RPMI8226 (cell line): ENCODE measurements around the gene FOS.
"Not testable (repeated sequence)": the region's sequence is repeated elsewhere in the genome, so short reads cannot be mapped to it uniquely, and the experiment has no call there.

Experiments
- DNase-seq: peaks from one replicate; pipeline ENCODE4 v3.0.0-alpha.2; 2015

Gene FOS

DNA sequence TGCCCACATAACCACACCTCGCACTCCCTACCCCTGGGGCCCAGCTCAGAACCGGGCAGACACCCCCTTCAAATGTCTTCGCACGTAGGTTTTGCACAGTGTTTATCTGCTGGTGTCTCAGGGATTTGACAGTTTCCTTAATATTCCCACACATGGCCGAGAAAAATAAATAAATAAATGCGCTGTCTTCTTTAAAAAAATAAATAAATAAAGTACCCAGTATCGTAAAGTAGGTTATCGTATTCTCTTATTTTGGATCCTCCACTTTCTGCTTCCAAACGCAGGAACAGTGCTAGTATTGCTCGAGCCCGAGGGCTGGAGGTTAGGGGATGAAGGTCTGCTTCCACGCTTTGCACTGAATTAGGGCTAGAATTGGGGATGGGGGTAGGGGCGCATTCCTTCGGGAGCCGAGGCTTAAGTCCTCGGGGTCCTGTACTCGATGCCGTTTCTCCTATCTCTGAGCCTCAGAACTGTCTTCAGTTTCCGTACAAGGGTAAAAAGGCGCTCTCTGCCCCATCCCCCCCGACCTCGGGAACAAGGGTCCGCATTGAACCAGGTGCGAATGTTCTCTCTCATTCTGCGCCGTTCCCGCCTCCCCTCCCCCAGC, 710 bp upstream of the FOS start:
- DNase-seq = no peak

DNA sequence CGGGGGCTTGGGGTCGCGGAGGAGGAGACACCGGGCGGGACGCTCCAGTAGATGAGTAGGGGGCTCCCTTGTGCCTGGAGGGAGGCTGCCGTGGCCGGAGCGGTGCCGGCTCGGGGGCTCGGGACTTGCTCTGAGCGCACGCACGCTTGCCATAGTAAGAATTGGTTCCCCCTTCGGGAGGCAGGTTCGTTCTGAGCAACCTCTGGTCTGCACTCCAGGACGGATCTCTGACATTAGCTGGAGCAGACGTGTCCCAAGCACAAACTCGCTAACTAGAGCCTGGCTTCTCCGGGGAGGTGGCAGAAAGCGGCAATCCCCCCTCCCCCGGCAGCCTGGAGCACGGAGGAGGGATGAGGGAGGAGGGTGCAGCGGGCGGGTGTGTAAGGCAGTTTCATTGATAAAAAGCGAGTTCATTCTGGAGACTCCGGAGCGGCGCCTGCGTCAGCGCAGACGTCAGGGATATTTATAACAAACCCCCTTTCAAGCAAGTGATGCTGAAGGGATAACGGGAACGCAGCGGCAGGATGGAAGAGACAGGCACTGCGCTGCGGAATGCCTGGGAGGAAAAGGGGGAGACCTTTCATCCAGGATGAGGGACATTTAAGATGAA, 630 bp downstream of the FOS start:
- peak; percentile 39 for DNase-seq

DNA sequence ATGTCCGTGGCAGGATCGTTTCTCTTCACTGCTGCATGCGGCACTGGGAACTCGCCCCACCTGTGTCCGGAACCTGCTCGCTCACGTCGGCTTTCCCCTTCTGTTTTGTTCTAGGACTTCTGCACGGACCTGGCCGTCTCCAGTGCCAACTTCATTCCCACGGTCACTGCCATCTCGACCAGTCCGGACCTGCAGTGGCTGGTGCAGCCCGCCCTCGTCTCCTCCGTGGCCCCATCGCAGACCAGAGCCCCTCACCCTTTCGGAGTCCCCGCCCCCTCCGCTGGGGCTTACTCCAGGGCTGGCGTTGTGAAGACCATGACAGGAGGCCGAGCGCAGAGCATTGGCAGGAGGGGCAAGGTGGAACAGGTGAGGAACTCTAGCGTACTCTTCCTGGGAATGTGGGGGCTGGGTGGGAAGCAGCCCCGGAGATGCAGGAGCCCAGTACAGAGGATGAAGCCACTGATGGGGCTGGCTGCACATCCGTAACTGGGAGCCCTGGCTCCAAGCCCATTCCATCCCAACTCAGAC, 1.2 kb downstream of the FOS start:
- no peak for DNase-seq

DNA sequence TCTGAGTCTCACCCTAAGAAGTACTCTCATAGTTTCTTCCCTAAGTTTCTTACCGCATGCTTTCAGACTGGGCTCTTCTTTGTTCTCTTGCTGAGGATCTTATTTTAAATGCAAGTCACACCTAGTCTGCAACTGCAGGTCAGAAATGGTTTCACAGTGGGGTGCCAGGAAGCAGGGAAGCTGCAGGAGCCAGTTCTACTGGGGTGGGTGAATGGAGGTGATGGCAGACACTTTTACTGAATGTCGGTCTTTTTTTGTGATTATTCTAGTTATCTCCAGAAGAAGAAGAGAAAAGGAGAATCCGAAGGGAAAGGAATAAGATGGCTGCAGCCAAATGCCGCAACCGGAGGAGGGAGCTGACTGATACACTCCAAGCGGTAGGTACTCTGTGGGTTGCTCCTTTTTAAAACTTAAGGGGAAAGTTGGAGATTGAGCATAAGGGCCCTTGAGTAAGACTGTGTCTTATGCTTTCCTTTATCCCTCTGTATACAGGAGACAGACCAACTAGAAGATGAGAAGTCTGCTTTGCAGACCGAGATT, 1.7 kb downstream of the FOS start:
- no peak for DNase-seq

DNA sequence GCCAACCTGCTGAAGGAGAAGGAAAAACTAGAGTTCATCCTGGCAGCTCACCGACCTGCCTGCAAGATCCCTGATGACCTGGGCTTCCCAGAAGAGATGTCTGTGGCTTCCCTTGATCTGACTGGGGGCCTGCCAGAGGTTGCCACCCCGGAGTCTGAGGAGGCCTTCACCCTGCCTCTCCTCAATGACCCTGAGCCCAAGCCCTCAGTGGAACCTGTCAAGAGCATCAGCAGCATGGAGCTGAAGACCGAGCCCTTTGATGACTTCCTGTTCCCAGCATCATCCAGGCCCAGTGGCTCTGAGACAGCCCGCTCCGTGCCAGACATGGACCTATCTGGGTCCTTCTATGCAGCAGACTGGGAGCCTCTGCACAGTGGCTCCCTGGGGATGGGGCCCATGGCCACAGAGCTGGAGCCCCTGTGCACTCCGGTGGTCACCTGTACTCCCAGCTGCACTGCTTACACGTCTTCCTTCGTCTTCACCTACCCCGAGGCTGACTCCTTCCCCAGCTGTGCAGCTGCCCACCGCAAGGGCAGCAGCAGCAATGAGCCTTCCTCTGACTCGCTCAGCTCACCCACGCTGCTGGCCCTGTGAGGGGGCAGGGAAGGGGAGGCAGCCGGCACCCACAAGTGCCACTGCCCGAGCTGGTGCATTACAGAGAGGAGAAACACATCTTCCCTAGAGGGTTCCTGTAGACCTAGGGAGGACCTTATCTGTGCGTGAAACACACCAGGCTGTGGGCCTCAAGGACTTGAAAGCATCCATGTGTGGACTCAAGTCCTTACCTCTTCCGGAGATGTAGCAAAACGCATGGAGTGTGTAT, 2.4 kb downstream of the FOS start:
- DNase-seq = no peak

DNA sequence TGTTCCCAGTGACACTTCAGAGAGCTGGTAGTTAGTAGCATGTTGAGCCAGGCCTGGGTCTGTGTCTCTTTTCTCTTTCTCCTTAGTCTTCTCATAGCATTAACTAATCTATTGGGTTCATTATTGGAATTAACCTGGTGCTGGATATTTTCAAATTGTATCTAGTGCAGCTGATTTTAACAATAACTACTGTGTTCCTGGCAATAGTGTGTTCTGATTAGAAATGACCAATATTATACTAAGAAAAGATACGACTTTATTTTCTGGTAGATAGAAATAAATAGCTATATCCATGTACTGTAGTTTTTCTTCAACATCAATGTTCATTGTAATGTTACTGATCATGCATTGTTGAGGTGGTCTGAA, 3.0 kb downstream of the FOS start:
- DNase-seq = no peak

DNA sequence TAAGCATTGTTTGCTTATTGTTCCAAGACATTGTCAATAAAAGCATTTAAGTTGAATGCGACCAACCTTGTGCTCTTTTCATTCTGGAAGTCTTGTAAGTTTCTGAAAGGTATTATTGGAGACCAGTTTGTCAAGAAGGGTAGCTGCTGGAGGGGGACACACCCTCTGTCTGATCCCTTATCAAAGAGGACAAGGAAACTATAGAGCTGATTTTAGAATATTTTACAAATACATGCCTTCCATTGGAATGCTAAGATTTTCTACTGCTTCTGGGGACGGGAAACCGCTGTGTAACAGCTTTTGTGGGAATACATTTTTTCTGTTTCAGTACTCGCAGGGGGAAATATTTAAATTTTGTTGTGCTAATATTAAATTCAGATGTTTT, 3.5 kb downstream of the FOS start:
- no peak for DNase-seq

DNA sequence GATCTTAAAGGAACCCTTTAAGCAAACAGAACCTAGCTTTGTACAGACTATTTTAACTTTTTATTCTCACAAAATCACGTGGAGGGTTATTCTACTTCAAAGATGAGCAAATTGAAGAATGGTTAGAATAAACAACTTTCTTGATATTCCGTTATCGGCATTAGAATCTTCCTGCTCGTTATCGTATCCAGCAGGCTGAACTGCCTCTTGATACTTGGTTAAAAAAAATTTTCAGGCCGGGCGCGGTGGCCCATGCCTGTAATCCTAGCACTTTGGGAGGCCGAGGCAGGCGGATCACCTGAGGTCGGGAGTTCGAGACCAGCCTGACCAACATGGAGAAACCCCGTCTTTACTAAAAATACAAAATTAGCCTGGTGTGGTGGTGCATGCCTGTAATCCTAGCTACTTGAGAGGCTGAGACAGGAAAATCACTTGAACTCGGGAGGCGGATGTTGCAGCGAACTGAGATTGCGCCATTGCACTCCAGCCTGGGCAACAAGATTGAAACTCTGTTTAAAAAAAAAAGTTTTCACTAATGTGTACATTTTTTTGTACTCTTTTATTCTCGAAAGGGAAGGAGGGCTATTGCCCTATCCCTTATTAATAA, 4.0 kb downstream of the FOS start:
- DNase-seq = not testable (repeated sequence)

DNA sequence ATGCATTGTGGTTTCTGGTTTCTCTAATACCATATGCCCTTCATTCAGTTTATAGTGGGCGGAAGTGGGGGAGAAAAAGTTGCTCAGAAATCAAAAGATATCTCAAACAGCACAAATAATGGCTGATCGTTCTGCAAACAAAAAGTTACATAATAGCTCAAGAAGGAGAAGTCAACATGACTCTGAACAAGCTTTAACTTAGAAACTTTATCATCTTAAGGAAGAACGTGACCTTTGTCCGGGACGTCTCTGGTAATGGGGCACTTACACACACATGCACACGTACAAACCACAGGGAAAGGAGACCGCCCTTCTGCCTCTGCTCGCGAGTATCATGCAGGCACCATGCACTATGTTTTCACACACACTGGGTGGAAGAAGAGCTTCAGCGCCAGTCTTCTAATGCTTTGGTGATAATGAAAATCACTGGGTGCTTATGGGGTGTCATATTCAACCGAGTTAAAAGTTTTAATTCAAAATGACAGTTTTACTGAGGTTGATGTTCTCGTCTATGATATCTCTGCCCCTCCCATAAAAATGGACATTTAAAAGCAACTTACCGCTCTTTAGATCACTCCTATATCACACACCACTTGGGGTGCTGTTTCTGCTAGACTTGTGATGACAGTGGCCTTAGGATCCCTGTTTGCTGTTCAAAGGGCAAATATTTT, 4.7 kb downstream of the FOS start:
- DNase-seq = no peak

DNA sequence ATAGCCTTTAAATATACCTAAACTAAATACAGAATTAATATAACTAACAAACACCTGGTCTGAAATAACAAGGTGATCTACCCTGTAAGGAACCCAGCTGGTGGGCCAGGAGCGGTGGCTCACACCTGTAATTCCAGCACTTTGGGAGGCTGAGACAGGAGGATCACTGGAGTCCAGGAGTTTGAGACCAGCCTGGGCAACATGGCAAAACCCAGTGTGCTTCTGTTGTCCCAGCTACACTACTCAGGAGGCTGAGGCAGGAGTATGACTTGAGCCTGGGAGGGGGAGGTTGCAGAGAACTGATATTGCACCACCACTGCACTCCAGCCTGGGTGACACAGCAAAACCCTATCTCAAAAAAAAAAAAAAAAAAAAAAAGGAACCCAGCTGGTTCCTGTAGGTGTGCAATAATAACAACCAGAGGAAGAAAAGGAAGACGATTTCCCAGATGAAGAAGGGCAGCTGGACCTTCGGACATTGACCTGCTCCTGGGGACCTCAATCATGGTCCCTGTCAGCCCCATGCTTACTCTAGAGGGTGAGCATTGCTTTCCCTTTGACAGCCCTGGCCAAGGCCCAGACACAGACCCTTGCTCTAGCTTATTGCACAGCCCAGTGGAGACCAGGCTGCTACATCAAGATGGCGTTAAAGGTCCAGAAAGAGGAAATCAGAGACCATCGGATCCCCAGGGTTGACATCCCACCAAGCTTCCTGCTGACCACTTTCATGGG, 5.4 kb downstream of the FOS start:
- no peak for DNase-seq

DNA sequence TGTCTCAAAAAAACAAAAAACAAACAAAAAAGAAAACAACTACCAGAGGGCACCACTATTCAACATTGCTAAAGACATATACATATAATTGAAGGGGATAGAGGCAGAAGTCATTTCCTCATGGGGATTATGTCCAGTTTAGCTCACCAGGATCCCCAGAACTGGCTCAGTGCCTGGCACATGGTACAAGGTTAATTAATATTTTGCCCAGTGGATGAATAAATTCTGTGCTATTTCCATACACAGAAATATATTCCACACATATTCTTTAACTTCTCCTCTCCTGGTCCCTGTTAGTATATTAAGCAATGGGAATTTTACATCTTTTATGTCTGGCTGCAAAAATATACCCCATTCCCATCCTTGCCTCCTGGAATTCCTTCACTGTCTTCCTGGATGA, 6.7 kb downstream of the FOS start:
- no peak for DNase-seq

DNA sequence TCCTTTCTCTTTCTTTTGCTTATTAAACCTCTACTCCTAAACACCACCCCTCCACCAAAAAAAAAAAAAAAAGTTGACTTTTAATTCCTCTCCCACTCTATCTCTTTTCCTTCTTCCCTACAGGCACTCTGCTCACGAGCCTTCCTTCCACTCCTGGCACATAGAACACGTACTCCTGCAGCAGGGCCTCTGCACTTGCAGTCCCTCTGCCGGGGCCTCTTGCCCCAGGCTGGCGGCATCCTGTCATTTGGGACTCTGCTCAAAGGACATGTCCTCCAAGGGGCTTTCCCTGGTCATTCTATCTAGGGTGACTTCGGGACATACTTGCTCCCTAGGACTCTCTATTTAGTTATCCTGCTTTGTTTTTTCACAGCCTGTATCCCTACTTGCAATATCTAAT, 7.7 kb downstream of the FOS start:
- no peak for DNase-seq

DNA sequence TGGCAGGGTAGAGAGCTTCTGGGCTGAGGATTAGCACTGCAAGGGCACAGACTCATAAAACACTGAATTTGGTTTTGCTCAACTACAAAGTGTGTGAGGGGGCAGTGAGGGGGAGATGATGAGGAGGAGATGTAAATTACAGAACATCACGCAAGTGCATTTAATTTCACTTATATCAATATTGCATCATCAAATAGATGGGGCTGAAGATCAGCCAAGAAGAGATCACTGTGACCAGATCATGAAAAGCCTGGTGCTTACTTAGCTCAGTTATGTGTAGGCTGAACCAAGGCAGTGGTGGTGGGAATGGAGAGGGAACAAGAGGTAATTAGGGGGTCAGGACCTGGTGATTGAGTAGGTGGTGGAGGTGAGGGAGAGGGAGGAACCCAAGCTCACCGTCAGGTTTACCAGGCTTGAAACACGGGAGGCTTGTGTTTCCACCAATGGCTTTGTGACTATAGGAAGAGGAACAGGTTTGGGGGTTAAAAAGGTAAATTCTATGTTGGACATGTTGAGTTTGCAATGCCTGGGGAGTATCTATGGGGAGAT, 11.3 kb downstream of the FOS start:
- no peak for DNase-seq

DNA sequence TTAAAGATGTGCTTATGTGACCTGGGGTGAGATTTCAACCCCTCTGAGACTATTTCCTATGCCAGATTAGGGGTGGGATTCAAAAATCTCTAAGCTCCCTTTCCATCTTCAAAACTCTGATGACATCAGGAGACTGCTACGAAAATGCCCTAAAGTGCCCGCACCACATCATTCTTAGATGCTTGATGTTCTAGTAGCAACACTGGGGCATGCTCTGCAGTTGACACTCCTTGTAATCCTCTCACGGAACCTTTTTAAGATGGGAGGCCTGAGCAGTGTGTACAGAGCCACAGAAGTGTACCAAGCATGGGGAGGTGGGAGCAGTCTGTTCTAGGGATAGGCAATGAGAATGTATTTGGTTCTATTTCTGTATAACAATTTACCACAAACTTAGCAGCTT, 12.2 kb downstream of the FOS start:
- no peak for DNase-seq

DNA sequence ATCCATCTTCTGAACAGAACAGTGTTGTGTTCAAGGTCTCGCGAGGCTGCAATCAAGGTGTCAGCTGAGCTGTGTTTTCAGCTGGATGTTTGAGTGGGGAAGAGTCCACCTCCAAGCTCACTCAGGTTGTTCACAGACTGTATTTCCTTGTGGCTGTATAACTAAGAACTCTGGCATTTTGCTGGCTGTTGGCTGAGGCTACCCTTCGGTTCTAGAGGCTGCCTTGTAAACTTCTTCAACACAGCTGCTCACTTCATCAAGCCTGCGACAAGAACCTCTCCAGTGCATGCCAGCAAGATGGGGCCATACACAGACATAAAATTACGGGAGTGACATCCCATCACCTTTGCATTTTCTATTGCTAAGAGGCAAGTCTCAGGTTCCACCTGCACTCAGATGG, 12.7 kb downstream of the FOS start:
- DNase-seq = no peak

DNA sequence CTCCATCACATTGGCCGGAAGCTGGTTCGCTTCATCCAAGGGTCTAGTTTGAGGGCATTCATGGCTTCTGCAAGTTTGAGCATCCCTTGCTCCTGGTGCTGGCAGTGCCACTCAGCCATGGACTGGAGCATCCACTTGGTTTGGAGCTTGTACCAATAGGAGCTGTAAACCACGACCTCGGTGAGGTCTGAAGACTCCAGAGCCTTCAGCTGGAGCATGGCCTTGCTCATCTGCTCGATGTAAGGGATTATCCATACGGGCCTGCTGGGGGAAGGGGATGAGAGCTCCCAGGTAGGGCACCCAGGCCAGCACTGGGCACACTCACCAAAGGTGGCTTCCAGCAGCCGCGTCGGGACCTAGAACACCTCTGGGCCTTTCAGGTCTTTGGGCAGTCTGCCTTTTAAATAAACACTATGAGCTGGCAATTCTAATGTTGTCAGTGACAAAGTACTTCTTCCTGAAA, 13.5 kb downstream of the FOS start:
- no peak for DNase-seq

DNA sequence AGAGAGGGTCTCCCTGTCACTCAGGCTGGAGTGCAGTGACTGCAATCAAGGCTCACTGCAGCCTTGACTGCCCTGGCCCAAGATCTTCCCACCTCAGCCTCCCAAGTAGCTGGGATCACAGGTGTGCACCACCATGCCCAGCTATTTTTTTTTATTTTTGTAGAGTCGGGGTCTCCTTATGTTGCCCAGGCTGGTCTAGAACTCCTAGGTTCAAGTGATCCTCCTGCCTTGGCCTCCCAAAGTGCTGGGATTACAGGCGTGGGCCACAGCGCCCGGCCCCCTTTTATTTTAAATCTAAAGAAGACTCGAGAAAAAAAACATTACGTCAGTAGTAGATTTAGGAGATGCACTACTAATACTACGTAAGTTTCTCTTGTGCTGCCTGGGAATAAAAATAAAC, 14.3 kb downstream of the FOS start:
- no peak for DNase-seq

DNA sequence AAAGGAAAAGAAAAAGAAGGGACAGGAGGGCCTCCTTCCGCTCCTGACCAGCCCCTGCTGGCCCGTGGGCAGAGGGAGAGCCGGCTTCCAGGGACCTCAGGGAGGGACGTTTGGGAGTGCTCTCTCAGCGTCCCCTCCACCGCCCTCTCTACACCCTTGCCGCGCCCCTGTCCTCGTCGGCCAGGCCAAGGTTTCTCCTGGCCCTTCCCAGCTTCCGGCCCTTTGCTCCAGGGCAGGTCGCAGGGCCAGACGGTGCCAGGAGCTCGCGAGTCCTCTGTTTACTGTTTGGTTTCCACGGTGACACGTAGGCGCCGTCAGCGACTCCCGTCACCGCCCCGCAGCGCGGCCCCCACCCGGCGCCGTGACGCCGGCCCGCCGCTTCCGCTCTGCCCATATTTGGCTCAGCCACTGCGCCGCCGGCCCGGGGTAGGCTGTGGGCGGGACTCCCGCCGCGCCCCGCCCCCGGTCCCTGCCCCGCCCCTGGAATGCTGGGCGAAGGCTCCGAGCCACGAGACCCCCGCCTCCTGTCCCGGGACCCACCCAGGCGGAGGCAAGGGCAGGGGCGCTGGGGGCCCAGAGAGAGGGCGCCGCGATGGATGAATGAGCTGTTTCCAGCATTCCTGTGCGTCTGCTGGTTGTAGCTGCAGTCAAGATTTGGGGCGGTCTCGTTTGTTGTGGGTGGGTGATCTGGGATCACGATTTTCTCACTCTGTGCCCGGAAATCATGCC, 15.5 kb downstream of the FOS start:
- DNase-seq = peak; percentile 92

DNA sequence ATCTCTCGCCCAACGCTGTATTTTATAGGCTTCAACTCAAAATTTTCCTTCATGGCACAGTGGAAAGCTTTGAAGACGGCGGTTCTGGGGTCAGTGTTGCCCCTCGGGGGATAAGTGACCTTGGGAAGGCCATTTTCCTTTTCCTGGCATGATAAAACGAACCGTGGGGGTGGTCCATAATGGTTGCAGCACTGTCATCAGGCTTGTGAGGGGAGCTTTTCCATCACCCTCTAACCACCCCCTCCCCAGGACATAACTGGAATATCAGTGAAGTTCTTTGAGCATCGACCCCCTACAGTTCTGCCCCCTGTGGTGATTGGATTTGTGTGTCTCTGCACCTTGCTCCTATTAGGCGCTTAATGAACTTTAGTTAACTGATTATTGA, 16.0 kb downstream of the FOS start:
- no peak for DNase-seq

DNA sequence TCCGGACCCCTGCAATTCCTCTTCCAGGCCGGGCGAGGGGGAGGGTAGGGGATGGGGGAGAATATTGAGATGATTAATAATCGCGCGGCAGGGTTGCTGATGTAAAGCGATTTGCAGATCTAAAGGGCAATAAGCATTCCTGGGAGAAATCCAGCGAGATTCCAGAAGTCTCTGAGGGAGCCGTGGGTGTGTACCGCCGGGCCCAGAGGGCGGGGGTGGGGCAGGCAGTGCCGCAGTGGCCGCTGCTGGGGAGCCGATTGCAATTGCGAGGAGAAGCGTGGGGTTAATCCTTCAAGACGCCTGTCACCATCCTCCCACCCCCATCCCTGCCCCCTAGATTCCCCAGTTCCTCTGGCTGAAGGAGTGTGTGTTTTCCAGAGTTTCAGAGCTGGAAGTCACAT, 16.4 kb downstream of the FOS start:
- no peak for DNase-seq
